Stimulated activated CD8-positive, alpha-beta memory T cell treated with anti-CD3 and anti-CD28 coated beads, Interleukin-12 subunit alpha, Interleukin-12 subunit beta, amount 100 ng/mL, for 24 hours (primary cell): ENCODE measurements around the gene ZNF24.

Source experiments
- DNase-seq: peaks from one replicate; pipeline ENCODE4 v3.0.0-alpha.2; 2020; ENCODE audit errors: extremely low read depth

Gene ZNF24

GRCh38 chr18:35343936-35344735 lies at the start of gene ZNF24:
Gene ZNF24, minus strand, starts transcription at chr18:35344420. Its CDS starts 3,770 bp downstream, at chr18:35340650.
- DNase-seq: peak; percentile 87

- no peak for DNase-seq
These were observed 49.5 kb upstream of the ZNF24 start for GRCh38 chr18:35393716-35394115.

GRCh38 chr18:35392375-35392774 lies 48.2 kb upstream of the ZNF24 start:
- DNase-seq: no peak

GRCh38 chr18:35390951-35391700 lies 46.9 kb upstream of the ZNF24 start:
- no peak for DNase-seq

DNA sequence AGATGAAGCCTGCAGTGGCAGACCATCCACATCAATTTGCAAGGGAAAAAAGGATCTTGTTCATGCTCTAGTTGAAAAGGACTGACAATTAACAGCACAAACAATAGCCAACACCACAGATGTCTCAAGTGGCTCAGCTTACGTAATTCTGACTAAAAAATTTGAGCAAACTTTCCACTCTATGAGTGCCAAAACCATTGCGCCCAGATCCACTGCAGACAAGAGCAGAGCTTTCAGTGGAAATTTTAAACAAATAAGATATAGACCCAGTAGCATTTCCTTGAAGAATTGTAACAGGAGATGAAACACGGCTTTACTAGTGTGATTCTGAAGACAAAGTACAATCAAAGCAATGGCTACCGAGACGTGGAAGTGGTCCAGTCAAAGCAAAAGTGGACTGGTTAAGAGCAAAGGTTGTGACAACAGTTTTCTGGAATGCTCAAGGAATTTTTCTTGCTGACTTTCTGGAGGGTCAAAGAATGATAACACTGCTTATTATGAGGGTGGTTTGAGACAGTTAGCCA lies 44.9 kb upstream of the ZNF24 start:
- no peak for DNase-seq

GRCh38 chr18:35387152-35387571 lies 42.9 kb upstream of the ZNF24 start:
- no peak for DNase-seq

DNA sequence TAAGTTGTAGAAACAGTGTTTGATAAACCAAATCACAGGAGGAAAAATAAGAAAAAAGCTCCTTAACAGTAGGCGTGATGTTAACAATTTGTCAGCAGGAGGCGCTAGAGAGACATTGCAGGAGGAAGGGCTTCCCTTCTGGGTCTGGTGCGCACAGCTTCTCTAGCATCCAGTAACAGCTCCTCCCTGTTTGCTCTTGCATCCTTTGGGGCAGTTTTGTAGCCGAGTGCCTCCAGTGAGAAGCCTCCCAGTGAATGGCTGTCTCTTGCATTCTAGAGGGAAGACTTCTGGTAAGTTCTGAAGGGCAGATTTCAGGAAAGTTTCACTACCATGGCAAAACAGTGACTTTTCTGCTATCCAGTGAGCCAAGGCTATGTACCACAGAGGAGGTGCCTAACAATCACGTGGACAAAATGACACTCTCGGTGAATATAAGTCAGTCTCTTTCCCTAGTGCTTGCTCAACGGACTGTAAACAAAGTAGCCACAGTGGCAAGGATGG lies 42.4 kb upstream of the ZNF24 start:
- DNase-seq: no peak

- no peak for DNase-seq
These were observed 38.9 kb upstream of the ZNF24 start for GRCh38 chr18:35383136-35383535.

DNA sequence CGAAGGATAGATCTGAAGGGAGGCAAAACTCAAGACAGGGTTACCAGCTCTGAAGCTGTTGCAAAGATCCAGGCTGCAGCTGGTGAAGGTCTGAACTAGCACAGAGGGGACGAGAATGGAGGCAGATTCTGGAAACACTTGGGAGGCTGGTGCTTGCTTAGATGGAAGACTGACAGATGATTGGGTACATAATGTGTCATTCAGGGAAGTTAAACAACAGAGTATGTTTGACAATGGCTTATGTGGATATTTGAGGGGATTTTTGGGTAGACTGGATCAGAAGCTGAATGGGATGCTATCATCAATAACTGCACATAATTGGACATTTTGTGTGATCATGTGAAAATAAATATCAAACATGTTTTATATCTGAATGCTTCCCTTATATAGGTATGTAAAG lies 35.2 kb upstream of the ZNF24 start:
- no peak for DNase-seq

DNA sequence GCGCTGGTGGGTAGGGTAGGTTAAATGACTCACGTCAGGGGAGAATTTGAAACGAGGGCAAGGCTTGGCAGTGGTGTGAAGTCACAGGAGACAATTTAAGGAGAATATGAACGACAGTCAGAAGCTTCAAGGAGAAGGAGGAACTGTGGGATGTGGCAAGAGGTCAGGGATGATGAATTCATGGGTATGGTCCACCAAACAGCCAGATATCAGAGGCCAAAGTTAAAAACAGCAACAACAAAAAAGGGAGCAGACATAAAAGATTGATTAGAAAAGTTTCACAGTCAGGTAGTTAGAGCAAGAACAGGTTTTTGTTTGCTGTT lies 34.3 kb upstream of the ZNF24 start:
- no peak for DNase-seq

DNA sequence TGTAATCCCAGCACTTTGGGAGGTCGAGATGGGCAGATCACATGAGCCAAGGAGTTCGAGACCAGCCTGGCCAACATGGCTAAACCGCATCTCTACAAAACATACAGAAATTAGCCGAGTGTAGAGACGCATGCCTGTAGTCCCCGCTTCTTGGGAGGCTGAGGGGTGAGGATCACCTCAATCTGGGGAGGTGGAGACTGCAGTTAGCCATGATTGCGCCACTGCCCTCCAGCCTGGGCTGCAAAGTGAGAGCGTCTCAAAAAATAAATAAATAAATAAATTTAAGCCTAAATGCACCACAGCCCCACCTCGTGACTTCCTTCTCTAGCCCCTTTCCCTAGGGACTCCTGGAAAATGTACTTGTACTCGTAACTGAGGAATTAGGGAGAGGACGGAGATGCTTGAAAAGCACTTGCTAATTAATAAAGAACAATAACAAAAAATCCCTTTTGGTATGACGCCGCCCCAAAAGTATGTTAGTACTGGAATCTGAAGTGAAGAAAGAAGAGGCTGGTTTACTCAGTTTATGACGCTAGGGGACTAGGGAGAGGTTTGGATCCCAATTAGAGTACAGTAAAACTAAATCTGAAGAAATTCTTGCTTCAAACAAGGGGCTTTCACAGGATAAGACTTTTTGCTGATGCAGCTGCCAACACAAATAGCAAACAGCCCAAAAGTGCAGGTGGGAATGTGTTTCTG lies 33.8 kb upstream of the ZNF24 start:
- DNase-seq: no peak

DNA sequence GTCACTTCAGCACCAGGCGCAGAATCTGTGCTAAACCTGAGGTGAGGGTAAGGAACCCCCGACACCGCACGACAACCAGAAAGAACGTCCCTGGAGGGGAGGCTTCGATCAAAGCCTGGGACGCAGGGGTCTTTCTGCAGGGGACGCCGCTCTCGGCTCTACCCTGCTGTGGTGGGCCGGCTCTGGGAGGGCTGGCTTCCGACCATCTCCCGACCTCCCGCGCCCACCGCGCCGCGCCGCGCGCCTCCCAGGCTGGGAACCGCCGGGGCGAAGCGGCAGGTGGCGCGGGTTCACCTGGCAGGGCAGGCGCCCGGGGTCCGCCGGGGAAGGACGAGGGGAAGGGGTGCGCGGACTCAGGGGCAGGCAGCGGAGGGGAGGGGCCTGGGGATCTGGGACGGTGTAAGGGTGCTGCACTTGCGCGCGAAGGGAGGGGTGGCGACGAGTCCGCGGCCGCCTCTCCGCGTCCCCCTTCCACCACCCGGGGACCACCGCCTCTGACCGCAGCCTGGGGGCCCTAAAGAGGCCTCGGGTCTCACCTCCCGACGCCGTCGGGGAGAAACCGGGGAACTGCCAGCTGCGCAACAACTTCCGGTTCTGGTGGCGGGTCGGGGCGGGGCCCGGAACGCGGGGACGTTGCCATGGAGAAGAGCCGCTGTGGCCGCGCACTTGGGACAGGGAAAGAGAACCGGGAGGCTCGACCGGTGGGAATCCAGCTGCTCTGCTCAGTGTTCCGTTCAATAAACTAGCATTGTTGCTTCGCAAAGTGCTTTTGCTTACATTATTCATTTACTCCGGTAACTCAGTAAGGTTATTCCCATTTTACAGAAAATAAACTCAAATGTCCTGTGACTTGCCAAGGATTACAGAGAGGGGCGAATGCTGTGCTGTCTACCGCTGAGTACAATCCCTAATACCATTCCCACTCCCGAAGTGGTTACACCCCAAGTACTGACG lies 32.8 kb upstream of the ZNF24 start, which contains the start of gene ZNF396:
TSS of gene ZNF396 (minus strand) at position 596 of the 954 bp plus-strand sequence. CDS start 3,045 bp downstream, outside the sequence.
- DNase-seq: no peak

DNA sequence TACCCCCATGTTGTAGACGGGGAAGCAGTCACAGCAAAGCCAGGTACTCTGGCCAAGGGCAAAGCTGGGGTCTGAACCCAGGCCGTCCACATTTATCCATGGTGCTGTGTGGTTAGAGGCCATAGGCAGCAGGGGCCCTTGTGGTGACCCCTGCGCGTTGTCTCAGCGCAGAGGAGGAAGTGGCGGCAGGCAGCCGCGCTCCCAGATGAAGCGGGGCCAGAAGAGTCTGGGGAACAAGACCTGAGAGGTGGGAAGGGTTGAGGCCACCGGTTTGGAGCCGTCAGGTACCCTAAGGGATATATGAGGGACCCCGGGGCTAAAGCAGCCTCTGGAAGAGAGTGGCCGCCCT lies 32.1 kb upstream of the ZNF24 start:
- DNase-seq: no peak

- no peak for DNase-seq
These were observed 30.5 kb upstream of the ZNF24 start for GRCh38 chr18:35374708-35375107.

GRCh38 chr18:35371412-35372195 lies 27.4 kb upstream of the ZNF24 start:
- DNase-seq: no peak

- no peak for DNase-seq
These were observed 24.9 kb upstream of the ZNF24 start for GRCh38 chr18:35369126-35369525.

GRCh38 chr18:35368595-35368994 lies 24.4 kb upstream of the ZNF24 start:
- no peak for DNase-seq

DNA sequence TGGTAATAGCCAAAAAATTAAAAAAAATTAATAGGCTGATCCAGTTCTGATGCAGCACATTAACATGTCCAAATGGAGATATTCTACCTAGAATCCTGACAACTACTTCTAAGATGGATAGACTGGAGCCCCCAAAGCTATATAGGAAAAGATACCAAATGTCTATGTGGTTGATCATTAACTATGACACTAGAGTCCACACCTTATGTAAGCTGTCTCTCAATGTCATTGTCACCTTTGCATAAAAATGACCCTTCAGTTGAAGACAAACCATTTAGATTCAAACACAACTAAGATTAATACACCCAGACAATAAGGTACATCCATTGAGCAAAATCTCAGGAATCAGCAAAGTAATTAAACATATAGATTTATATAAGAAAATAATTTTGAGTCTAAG lies 18.3 kb upstream of the ZNF24 start:
- DNase-seq: no peak

- DNase-seq: no peak
These were observed 17.5 kb upstream of the ZNF24 start for GRCh38 chr18:35361570-35362321.
